KG1 (cell line): ENCODE data around the gene KLHL25.

Experiments used
- DNase-seq: peaks from one replicate; lab custom pipeline; 2025; lab: John Stamatoyannopoulos, UW

Gene KLHL25

GRCh38 chr15:85759376-85759775, 35.3 kb downstream of the KLHL25 start:
- no peak for DNase-seq

- no peak for DNase-seq
Observed at GRCh38 chr15:85758655-85758978, 36.1 kb downstream of the KLHL25 start.

- DNase-seq, result no peak
Observed at GRCh38 chr15:85757939-85758654, 36.6 kb downstream of the KLHL25 start.

- no peak for DNase-seq
Observed at GRCh38 chr15:85757073-85757938, 37.4 kb downstream of the KLHL25 start.

- DNase-seq, result no peak
Observed at GRCh38 chr15:85756411-85757072, 38.2 kb downstream of the KLHL25 start.

GRCh38 chr15:85755942-85756341, 38.8 kb downstream of the KLHL25 start:
- no peak for DNase-seq

GRCh38 chr15:85755471-85755870, 39.3 kb downstream of the KLHL25 start:
- no peak for DNase-seq

GRCh38 chr15:85754989-85755388, 39.7 kb downstream of the KLHL25 start:
- no peak for DNase-seq

- no peak for DNase-seq
Observed at GRCh38 chr15:85753791-85754452, 40.8 kb downstream of the KLHL25 start.

GRCh38 chr15:85753261-85753660, 41.5 kb downstream of the KLHL25 start:
- DNase-seq, result no peak

- DNase-seq, result no peak
Observed at GRCh38 chr15:85752491-85752961, 42.2 kb downstream of the KLHL25 start.

GRCh38 chr15:85752124-85752475, 42.6 kb downstream of the KLHL25 start:
- no peak for DNase-seq

GRCh38 chr15:85751291-85752123, 43.2 kb downstream of the KLHL25 start:
- DNase-seq, result no peak

- DNase-seq, result no peak
Observed at GRCh38 chr15:85750319-85751290, 44.1 kb downstream of the KLHL25 start.

GRCh38 chr15:85749261-85750151, 45.2 kb downstream of the KLHL25 start:
- DNase-seq, result no peak

GRCh38 chr15:85748729-85749128, 46.0 kb downstream of the KLHL25 start:
- no peak for DNase-seq

- no peak for DNase-seq
Observed at GRCh38 chr15:85748176-85748575, 46.5 kb downstream of the KLHL25 start.

- no peak for DNase-seq
Observed at GRCh38 chr15:85746641-85747040, 48.1 kb downstream of the KLHL25 start.

- no peak for DNase-seq
Observed at GRCh38 chr15:85745525-85746150, 49.1 kb downstream of the KLHL25 start.
